Activated naive CD8-positive, alpha-beta T cell treated with anti-CD3 and anti-CD28 coated beads for 36 hours (primary cell): Measurements from ENCODE around the gene ABCC6. TPM values are rescaled to one million over a fixed set of nuclear protein-coding genes. Genes with fewer than 3 reads are reported as not detected.
"Not testable (repeated sequence)": the region's sequence is repeated elsewhere in the genome, so short reads cannot be mapped to it uniquely, and the experiment has no call there.

Experiments used
- DNase-seq: peaks from one replicate; pipeline ENCODE4 v3.0.0; 2021
- H3K27ac Mint-ChIP-seq: one replicate; pipeline ENCODE4 v1.8.0; 2022; ENCODE audit warnings: mild to moderate bottlenecking, moderate library complexity, mixed read lengths
- H3K27me3 Mint-ChIP-seq: one replicate; pipeline ENCODE4 v1.8.0; 2022; ENCODE audit warnings: mild to moderate bottlenecking, mixed read lengths
- H3K36me3 Mint-ChIP-seq: one replicate; pipeline ENCODE4 v1.8.0; 2021; ENCODE audit warnings: mild to moderate bottlenecking, mixed read lengths
- H3K4me1 Mint-ChIP-seq: one replicate; pipeline ENCODE4 v1.8.0; 2021; ENCODE audit warnings: mixed read lengths
- H3K4me3 Mint-ChIP-seq: one replicate; pipeline ENCODE4 v1.8.0; 2022; ENCODE audit warnings: mild to moderate bottlenecking, moderate library complexity, mixed read lengths
- H3K9me3 Mint-ChIP-seq: one replicate; pipeline ENCODE4 v1.8.0; 2022; ENCODE audit warnings: mixed read lengths
- total RNA-seq, 2 experiments: library from RNA; stranded (reverse); gene quantifications; one replicate each; pipeline ENCODE4 v1.2.3, GENCODE V29; 2021

The ABCC6 gene
- total RNA-seq, 2 experiments from 2014 or later: not detected

GRCh38 chr16:16166085-16166484, 57.2 kb downstream of the ABCC6 start:
- H3K36me3 Mint-ChIP-seq: no peaks in the 10 kb centered on the region
- no peak overlapping the region for H3K4me3 Mint-ChIP-seq
- no peak for DNase-seq
- H3K4me1 Mint-ChIP-seq: no peaks in the 10 kb centered on the region
- H3K27me3 Mint-ChIP-seq: no peaks in the 10 kb centered on the region
- no peaks in the 10 kb centered on the region for H3K9me3 Mint-ChIP-seq
- H3K27ac Mint-ChIP-seq: no peak overlapping the region

GRCh38 chr16:16164243-16164642, 59.1 kb downstream of the ABCC6 start:
- Mint-ChIP-seq H3K36me3 (no peaks in the 10 kb centered on the region), H3K9me3 (peaks cover 4% of the 10 kb centered on the region), H3K4me3 (no peak overlapping the region), H3K4me1 (no peaks in the 10 kb centered on the region), H3K27ac (no peak overlapping the region), H3K27me3 (no peaks in the 10 kb centered on the region)
- no peak for DNase-seq

- no peaks in the 10 kb centered on the region for H3K27me3 Mint-ChIP-seq
- H3K4me1 Mint-ChIP-seq: no peaks in the 10 kb centered on the region
- no peak overlapping the region for H3K27ac Mint-ChIP-seq
- no peak overlapping the region for H3K4me3 Mint-ChIP-seq
- H3K36me3 Mint-ChIP-seq: no peaks in the 10 kb centered on the region
- DNase-seq: no peak
- H3K9me3 Mint-ChIP-seq: peaks cover 7% of the 10 kb centered on the region
These were observed 59.7 kb downstream of the ABCC6 start for GRCh38 chr16:16163571-16163970.

GRCh38 chr16:16163109-16163508, 60.2 kb downstream of the ABCC6 start:
- no peaks in the 10 kb centered on the region for H3K4me1 Mint-ChIP-seq
- peaks cover 11% of the 10 kb centered on the region for H3K9me3 Mint-ChIP-seq
- no peak for DNase-seq
- H3K4me3 Mint-ChIP-seq: no peak overlapping the region
- no peaks in the 10 kb centered on the region for H3K36me3 Mint-ChIP-seq
- H3K27ac Mint-ChIP-seq: no peak overlapping the region
- no peaks in the 10 kb centered on the region for H3K27me3 Mint-ChIP-seq

- Mint-ChIP-seq H3K4me1 (no peaks in the 10 kb centered on the region), H3K36me3 (no peaks in the 10 kb centered on the region), H3K9me3 (peaks cover 12% of the 10 kb centered on the region), H3K27me3 (no peaks in the 10 kb centered on the region), H3K27ac (no peak overlapping the region), H3K4me3 (no peak overlapping the region)
- DNase-seq: peak; percentile 12
These were observed 60.7 kb downstream of the ABCC6 start for GRCh38 chr16:16162591-16162990.

- not testable (repeated sequence) for DNase-seq, H3K4me1 Mint-ChIP-seq, H3K27ac Mint-ChIP-seq, H3K4me3 Mint-ChIP-seq, H3K27me3 Mint-ChIP-seq, H3K36me3 Mint-ChIP-seq
- peaks cover 12% of the 10 kb centered on the region for H3K9me3 Mint-ChIP-seq
These were observed 61.5 kb downstream of the ABCC6 start for GRCh38 chr16:16161840-16162239.

- H3K27ac Mint-ChIP-seq: no peak overlapping the region
- no peaks in the 10 kb centered on the region for H3K27me3 Mint-ChIP-seq
- H3K9me3 Mint-ChIP-seq: peaks cover 12% of the 10 kb centered on the region
- H3K4me3 Mint-ChIP-seq: no peak overlapping the region
- no peaks in the 10 kb centered on the region for H3K4me1 Mint-ChIP-seq
- no peak for DNase-seq
- no peaks in the 10 kb centered on the region for H3K36me3 Mint-ChIP-seq
These were observed 62.0 kb downstream of the ABCC6 start for GRCh38 chr16:16161319-16161718.

- no peaks in the 10 kb centered on the region for H3K4me1 Mint-ChIP-seq
- peaks cover 12% of the 10 kb centered on the region for H3K9me3 Mint-ChIP-seq
- H3K27me3 Mint-ChIP-seq: no peaks in the 10 kb centered on the region
- H3K27ac Mint-ChIP-seq: no peak overlapping the region
- no peak for DNase-seq
- no peaks in the 10 kb centered on the region for H3K36me3 Mint-ChIP-seq
- H3K4me3 Mint-ChIP-seq: no peak overlapping the region
These were observed 63.6 kb downstream of the ABCC6 start for GRCh38 chr16:16159662-16160061.

- no peak overlapping the region for H3K4me3 Mint-ChIP-seq
- H3K4me1 Mint-ChIP-seq: no peaks in the 10 kb centered on the region
- no peak overlapping the region for H3K27ac Mint-ChIP-seq
- DNase-seq: no peak
- H3K9me3 Mint-ChIP-seq: peaks cover 12% of the 10 kb centered on the region
- H3K27me3 Mint-ChIP-seq: no peaks in the 10 kb centered on the region
- no peaks in the 10 kb centered on the region for H3K36me3 Mint-ChIP-seq
These were observed 64.4 kb downstream of the ABCC6 start for GRCh38 chr16:16158741-16159374.

GRCh38 chr16:16158082-16158658, 65.1 kb downstream of the ABCC6 start:
- Mint-ChIP-seq H3K9me3 (peaks cover 12% of the 10 kb centered on the region), H3K27me3 (no peaks in the 10 kb centered on the region), H3K4me3 (no peak overlapping the region), H3K4me1 (no peaks in the 10 kb centered on the region), H3K27ac (no peak overlapping the region), H3K36me3 (no peaks in the 10 kb centered on the region)
- DNase-seq: no peak

- H3K27ac Mint-ChIP-seq: no peak overlapping the region
- no peak for DNase-seq
- peaks cover 12% of the 10 kb centered on the region for H3K9me3 Mint-ChIP-seq
- H3K4me3 Mint-ChIP-seq: no peak overlapping the region
- H3K36me3 Mint-ChIP-seq: no peaks in the 10 kb centered on the region
- no peaks in the 10 kb centered on the region for H3K27me3 Mint-ChIP-seq
- H3K4me1 Mint-ChIP-seq: no peaks in the 10 kb centered on the region
These were observed 66.1 kb downstream of the ABCC6 start for GRCh38 chr16:16157166-16157565.

- no peaks in the 10 kb centered on the region for H3K27me3 Mint-ChIP-seq
- no peak for DNase-seq
- peaks cover 12% of the 10 kb centered on the region for H3K9me3 Mint-ChIP-seq
- no peaks in the 10 kb centered on the region for H3K4me1 Mint-ChIP-seq
- no peak overlapping the region for H3K4me3 Mint-ChIP-seq
- H3K27ac Mint-ChIP-seq: no peak overlapping the region
- no peaks in the 10 kb centered on the region for H3K36me3 Mint-ChIP-seq
These were observed 68.1 kb downstream of the ABCC6 start for GRCh38 chr16:16155234-16155633.

GRCh38 chr16:16154281-16154951, 68.9 kb downstream of the ABCC6 start:
- H3K4me3 Mint-ChIP-seq: no peak overlapping the region
- no peaks in the 10 kb centered on the region for H3K27me3 Mint-ChIP-seq
- H3K4me1 Mint-ChIP-seq: no peaks in the 10 kb centered on the region
- H3K36me3 Mint-ChIP-seq: no peaks in the 10 kb centered on the region
- peaks cover 7% of the 10 kb centered on the region for H3K9me3 Mint-ChIP-seq
- no peak for DNase-seq
- no peak overlapping the region for H3K27ac Mint-ChIP-seq

GRCh38 chr16:16153000-16153399, 70.3 kb downstream of the ABCC6 start:
- DNase-seq, H3K4me3 Mint-ChIP-seq, H3K27me3 Mint-ChIP-seq, H3K36me3 Mint-ChIP-seq, H3K4me1 Mint-ChIP-seq, H3K27ac Mint-ChIP-seq, H3K9me3 Mint-ChIP-seq: not testable (repeated sequence)

- Mint-ChIP-seq H3K9me3 (no peaks in the 10 kb centered on the region), H3K4me3 (no peak overlapping the region), H3K27me3 (no peaks in the 10 kb centered on the region), H3K36me3 (no peaks in the 10 kb centered on the region), H3K27ac (no peak overlapping the region), H3K4me1 (no peaks in the 10 kb centered on the region)
- DNase-seq: no peak
These were observed 72.0 kb downstream of the ABCC6 start for GRCh38 chr16:16151315-16151714.

- no peaks in the 10 kb centered on the region for H3K9me3 Mint-ChIP-seq
- H3K27ac Mint-ChIP-seq: no peak overlapping the region
These were observed 72.5 kb downstream of the ABCC6 start for GRCh38 chr16:16150878-16151152.

More at GRCh38 chr16:16150878-16151152, 72.5 kb downstream of the ABCC6 start:
- DNase-seq: no peak
- no peaks in the 10 kb centered on the region for H3K36me3 Mint-ChIP-seq
- no peak overlapping the region for H3K4me3 Mint-ChIP-seq
- H3K4me1 Mint-ChIP-seq: no peaks in the 10 kb centered on the region
- H3K27me3 Mint-ChIP-seq: no peaks in the 10 kb centered on the region
